OCI-LY1 (cell line): ENCODE results near the gene CLEC20A.

Source experiments
- H2AFZ ChIP-seq: fragments of 200-600 bp; sonication (generic), shearing (Covaris generic); 2 replicates; pipeline ENCODE4 v1.6.0; 2014; ENCODE audit warnings: antibody characterized with exemption, mild to moderate bottlenecking, low read length
- H3F3A ChIP-seq: fragments of 200-600 bp; sonication (generic), shearing (Covaris generic); 2 replicates; pipeline ENCODE4 v1.6.0; 2014; ENCODE audit warnings: mild to moderate bottlenecking, antibody characterized with exemption, low read length, moderate library complexity; ENCODE audit not compliant: insufficient read depth
- H3K27ac ChIP-seq: fragments of 200-600 bp; sonication (generic); 2 replicates; pipeline ENCODE4 v1.5.1; 2014; ENCODE audit warnings: low read length, mixed run types, mild to moderate bottlenecking, low read depth; ENCODE audit not compliant: poor library complexity, severe bottlenecking
- H3K27me3 ChIP-seq: fragments of 200-600 bp; sonication (generic); 2 replicates; pipeline ENCODE4 v1.6.0; 2014; ENCODE audit warnings: antibody characterized with exemption, mild to moderate bottlenecking, low read length, moderate library complexity; ENCODE audit not compliant: insufficient read depth
- H3K36me3 ChIP-seq: fragments of 200-600 bp; sonication (generic); 2 replicates; pipeline ENCODE4 v1.6.1; 2014; ENCODE audit warnings: mild to moderate bottlenecking, antibody characterized with exemption, low read length, moderate library complexity, mixed read lengths; ENCODE audit not compliant: insufficient read depth
- H3K4me1 ChIP-seq: fragments of 200-600 bp; sonication (generic); 2 replicates; pipeline ENCODE4 v1.5.1; 2014; ENCODE audit warnings: mild to moderate bottlenecking, low read length, moderate library complexity; ENCODE audit not compliant: insufficient read depth, severe bottlenecking
- H3K4me2 ChIP-seq: fragments of 200-600 bp; sonication (generic), shearing (Covaris generic); 2 replicates; pipeline ENCODE4 v1.6.1; 2014; ENCODE audit warnings: low read length
- H3K4me3 ChIP-seq: fragments of 200-600 bp; sonication (generic); 2 replicates; pipeline ENCODE4 v1.5.1; 2014; ENCODE audit warnings: low read length, low read depth, mild to moderate bottlenecking, mixed read lengths; ENCODE audit not compliant: poor library complexity, severe bottlenecking
- H3K79me2 ChIP-seq: fragments of 200-600 bp; shearing (Covaris generic); 2 replicates; pipeline ENCODE4 v1.6.1; 2016; ENCODE audit warnings: mixed run types, low read length, mixed read lengths; ENCODE audit not compliant: insufficient read depth
- H3K9ac ChIP-seq: fragments of 200-600 bp; sonication (generic), shearing (Covaris generic); 2 replicates; pipeline ENCODE4 v1.6.1; 2014; ENCODE audit warnings: mild to moderate bottlenecking, low read length, mixed read lengths
- H3K9me2 ChIP-seq: fragments of 200-600 bp; sonication (generic), shearing (Covaris generic); 2 replicates; pipeline ENCODE4 v1.6.1; 2014; ENCODE audit warnings: low read depth, mild to moderate bottlenecking, low read length, mixed read lengths
- H3K9me3 ChIP-seq: fragments of 200-600 bp; shearing (Covaris generic); 2 replicates; pipeline ENCODE4 v1.6.1; 2014; ENCODE audit warnings: low read length, mixed read lengths
- H4K20me1 ChIP-seq: fragments of 200-600 bp; sonication (generic), shearing (Covaris generic); 2 replicates; pipeline ENCODE4 v1.6.0; 2016; ENCODE audit warnings: mild to moderate bottlenecking, low read length; ENCODE audit not compliant: insufficient read depth
- CTCF ChIP-seq: fragments of 200-600 bp; sonication (generic), shearing (Covaris generic); IDR thresholded peaks from 2 replicates; pipeline ENCODE4 v1.5.1; 2017; ENCODE audit warnings: mild to moderate bottlenecking, antibody characterized with exemption, low read length, moderate library complexity, mixed read lengths
- EZH2 ChIP-seq: fragments of 200-600 bp; sonication (generic), shearing (Covaris generic); IDR thresholded peaks from 2 replicates; pipeline ENCODE4 v1.8.0; 2017; ENCODE audit warnings: borderline replicate concordance, mixed run types, mild to moderate bottlenecking, antibody characterized with exemption, low read length, moderate library complexity, mixed read lengths

Gene CLEC20A

GRCh38 chr1:178538192-178538916 is 41.6 kb upstream of the CLEC20A start:
- H3K9me3 ChIP-seq, result no peaks in the 10 kb centered on the region

GRCh38 chr1:178537382-178538090 is 40.8 kb upstream of the CLEC20A start:
- Histone ChIP-seq H3K4me2 (no peak overlapping the region), H3K9ac (no peak overlapping the region), H3K4me1 (peaks cover 25% of the 10 kb centered on the region), H3K27ac (no peak overlapping the region), H3K4me3 (no peak overlapping the region), H3F3A (no peaks in the 10 kb centered on the region), H3K79me2 (no peaks in the 10 kb centered on the region), H3K36me3 (no peaks in the 10 kb centered on the region), H3K27me3 (no peaks in the 10 kb centered on the region), H4K20me1 (no peaks in the 10 kb centered on the region), H3K9me2 (no peaks in the 10 kb centered on the region), H2AFZ (no peak overlapping the region), H3K9me3 (no peaks in the 10 kb centered on the region)
- TF ChIP-seq EZH2 (no peak), CTCF (no peak)

More at GRCh38 chr1:178538192-178538916, 41.6 kb upstream of the CLEC20A start:
- TF ChIP-seq EZH2 (no peak), CTCF (no peak)
- Histone ChIP-seq H2AFZ (no peak overlapping the region), H3K4me2 (no peak overlapping the region), H3K9ac (no peak overlapping the region), H3K27me3 (no peaks in the 10 kb centered on the region), H3K79me2 (peaks cover 3% of the 10 kb centered on the region), H3K4me3 (no peak overlapping the region), H3K9me2 (no peaks in the 10 kb centered on the region), H3K4me1 (peaks cover 27% of the 10 kb centered on the region), H3K27ac (no peak overlapping the region), H3K36me3 (no peaks in the 10 kb centered on the region; the same call in 1 of the 2 replicates), H4K20me1 (no peaks in the 10 kb centered on the region), H3F3A (no peaks in the 10 kb centered on the region)

- Histone ChIP-seq H3K9me3 (no peaks in the 10 kb centered on the region), H3K4me1 (peaks cover 22% of the 10 kb centered on the region), H3F3A (no peaks in the 10 kb centered on the region), H2AFZ (no peak overlapping the region), H3K9me2 (no peaks in the 10 kb centered on the region), H3K36me3 (no peaks in the 10 kb centered on the region), H3K27ac (no peak overlapping the region), H3K9ac (no peak overlapping the region), H3K27me3 (no peaks in the 10 kb centered on the region), H4K20me1 (no peaks in the 10 kb centered on the region), H3K79me2 (no peaks in the 10 kb centered on the region), H3K4me2 (no peak overlapping the region), H3K4me3 (no peak overlapping the region)
- TF ChIP-seq CTCF (no peak), EZH2 (no peak)
Observed at GRCh38 chr1:178536844-178537371, 40.1 kb upstream of the CLEC20A start.
